Fibroblast of mammary gland (primary cell): Measurements from ENCODE around the gene BCL3.
A peak's percentile ranks its signal among the peaks of the same experiment; 100 is the strongest.
"Not testable (repeated sequence)": the region's sequence is repeated elsewhere in the genome, so short reads cannot be mapped to it uniquely, and the experiment has no call there.

Source experiments
- DNase-seq: peaks from one replicate; pipeline ENCODE4 v3.0.0-alpha.2; 2010; ENCODE audit warnings: low read depth
- H3K4me3 ChIP-seq: 2 replicates; pipeline ENCODE4 v1.5.1; 2011; ENCODE audit warnings: low read depth, mild to moderate bottlenecking, low read length, moderate library complexity; ENCODE audit not compliant: control insufficient read depth
- TF ChIP-seq, protein P1 (sequence below): conservative IDR thresholded peaks from 2 replicates; pipeline ENCODE4 v1.5.1; 2011; ENCODE audit warnings: low read depth, low read length, inconsistent platforms; ENCODE audit not compliant: control insufficient read depth, insufficient read depth

Gene BCL3

GRCh38 chr19:44712864-44713515, 35.5 kb upstream of the BCL3 start:
- DNase-seq, result peak; percentile 15
- H3K4me3 ChIP-seq, result no peak overlapping the region
- TF ChIP-seq, protein P1, sequence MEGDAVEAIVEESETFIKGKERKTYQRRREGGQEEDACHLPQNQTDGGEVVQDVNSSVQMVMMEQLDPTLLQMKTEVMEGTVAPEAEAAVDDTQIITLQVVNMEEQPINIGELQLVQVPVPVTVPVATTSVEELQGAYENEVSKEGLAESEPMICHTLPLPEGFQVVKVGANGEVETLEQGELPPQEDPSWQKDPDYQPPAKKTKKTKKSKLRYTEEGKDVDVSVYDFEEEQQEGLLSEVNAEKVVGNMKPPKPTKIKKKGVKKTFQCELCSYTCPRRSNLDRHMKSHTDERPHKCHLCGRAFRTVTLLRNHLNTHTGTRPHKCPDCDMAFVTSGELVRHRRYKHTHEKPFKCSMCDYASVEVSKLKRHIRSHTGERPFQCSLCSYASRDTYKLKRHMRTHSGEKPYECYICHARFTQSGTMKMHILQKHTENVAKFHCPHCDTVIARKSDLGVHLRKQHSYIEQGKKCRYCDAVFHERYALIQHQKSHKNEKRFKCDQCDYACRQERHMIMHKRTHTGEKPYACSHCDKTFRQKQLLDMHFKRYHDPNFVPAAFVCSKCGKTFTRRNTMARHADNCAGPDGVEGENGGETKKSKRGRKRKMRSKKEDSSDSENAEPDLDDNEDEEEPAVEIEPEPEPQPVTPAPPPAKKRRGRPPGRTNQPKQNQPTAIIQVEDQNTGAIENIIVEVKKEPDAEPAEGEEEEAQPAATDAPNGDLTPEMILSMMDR, result no peak

GRCh38 chr19:44714597-44715169, 33.8 kb upstream of the BCL3 start:
- TF ChIP-seq, protein P1, result no peak
- H3K4me3 ChIP-seq, result no peak overlapping the region
- no peak for DNase-seq

- TF ChIP-seq, protein P1, result no peak
- no peak overlapping the region for H3K4me3 ChIP-seq
- no peak for DNase-seq
These were observed 30.9 kb upstream of the BCL3 start for GRCh38 chr19:44717603-44718002.

- peak; percentile 40 for DNase-seq
- H3K4me3 ChIP-seq, result no peak overlapping the region
- TF ChIP-seq, protein P1, result no peak
These were observed 29.9 kb upstream of the BCL3 start for GRCh38 chr19:44718441-44719261.

GRCh38 chr19:44719262-44719701, 29.2 kb upstream of the BCL3 start:
- no peak for DNase-seq
- TF ChIP-seq, protein P1, result no peak
- no peak overlapping the region for H3K4me3 ChIP-seq

- not testable (repeated sequence) for DNase-seq, H3K4me3 ChIP-seq
These were observed 28.1 kb upstream of the BCL3 start for GRCh38 chr19:44720396-44720795.

DNA sequence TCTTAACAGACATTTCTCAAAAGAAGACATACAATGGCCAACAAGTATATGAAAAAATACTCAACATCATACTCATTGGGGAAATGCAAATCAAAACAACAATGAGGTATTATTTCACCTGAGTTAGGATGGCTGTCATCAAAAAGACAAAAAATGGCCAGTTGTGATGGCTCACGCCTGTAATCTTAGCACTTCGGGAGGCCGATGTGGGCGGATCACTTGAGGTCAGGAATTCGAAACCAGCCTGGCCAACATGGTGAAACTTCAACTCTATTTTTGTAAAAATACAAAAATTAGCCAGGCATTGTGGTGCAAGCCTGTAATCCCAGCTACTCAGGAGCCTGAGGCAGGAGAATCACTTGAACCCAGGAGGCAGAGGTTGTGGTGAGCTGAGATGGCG, 27.6 kb upstream of the BCL3 start:
- H3K4me3 ChIP-seq, result no peak overlapping the region
- TF ChIP-seq, protein P1, result no peak
- peak; percentile 37 for DNase-seq

GRCh38 chr19:44721369-44721768, 27.1 kb upstream of the BCL3 start:
- not testable (repeated sequence) for DNase-seq, H3K4me3 ChIP-seq
